AG04450 (cell line): Measurements from ENCODE around the gene IL1R2. TPM values are rescaled to one million over a fixed set of nuclear protein-coding genes. Genes with fewer than 3 reads are reported as not detected.

Experiments
- CTCF ChIA-PET: fragments of 300-600, 350-600 bp; formaldehyde crosslinking; extraction: SDS; loops from one replicate; lab custom pipeline; 2022; ENCODE audit warnings: antibody characterized with exemption, inconsistent platforms; lab: Charles Lee
- POLR2A ChIA-PET: fragments of 350-600 bp; formaldehyde crosslinking; extraction: SDS; loops from one replicate; lab custom pipeline; 2021; ENCODE audit warnings: antibody characterized with exemption, inconsistent platforms; lab: Yijun Ruan, JAX
- DNase-seq: peaks from one replicate; pipeline ENCODE4 v3.0.0-alpha.2; 2011; ENCODE audit warnings: low read depth, low spot score
- H3K27ac ChIP-seq: one replicate; pipeline ENCODE4 v1.5.1; 2012; ENCODE audit warnings: low read depth, low read length, control low read depth
- H3K27me3 ChIP-seq: one replicate; pipeline ENCODE4 v1.6.0; 2012; ENCODE audit warnings: low read length; ENCODE audit not compliant: control insufficient read depth, insufficient read depth
- H3K4me3 ChIP-seq: 2 replicates; pipeline ENCODE4 v1.5.1; 2011; ENCODE audit warnings: mild to moderate bottlenecking, low read depth, low read length, control low read depth
- H3K9me3 ChIP-seq: 2 replicates; pipeline ENCODE4 v1.5.1; 2012; ENCODE audit warnings: low read length; ENCODE audit not compliant: control insufficient read depth, insufficient read depth
- CTCF ChIP-seq: IDR thresholded peaks from 2 replicates; pipeline ENCODE4 v1.5.1; 2011; ENCODE audit warnings: low read depth, low read length, control low read depth, inconsistent platforms
- polyA plus RNA-seq: library from polyadenylated mRNA; depleted of rRNA; stranded (reverse); fragments of >200 nt; gene quantifications from 2 replicates; pipeline ENCODE4 v1.2.3, GENCODE V29; 2011

IL1R2 gene
- polyA plus RNA-seq, 1 experiment: 0.41 TPM

- Histone ChIP-seq H3K4me3 (no peak overlapping the region), H3K27ac (peak overlapping the region; percentile 23), H3K27me3 (no peaks in the 10 kb centered on the region), H3K9me3 (peaks cover 7% of the 10 kb centered on the region)
- POLR2A ChIA-PET: interaction anchor here (1.1 kb wide), 1 partner anchor 12 kb away, joined by 6 read pairs; no protein-coding TSS in a partner anchor
- CTCF ChIA-PET: no interaction called here
- peak; percentile 33 for DNase-seq
- TF ChIP-seq CTCF: no peak
These were observed 18.9 kb upstream of the IL1R2 start for GRCh38 chr2:101972621-101973434.

- no peak for TF ChIP-seq CTCF
- Histone ChIP-seq H3K27me3 (no peaks in the 10 kb centered on the region), H3K4me3 (no peak overlapping the region), H3K9me3 (peaks cover 4% of the 10 kb centered on the region; the same call in 1 of the 2 replicates), H3K27ac (peak overlapping the region; percentile 70)
- POLR2A ChIA-PET: no interaction called here
- DNase-seq: no peak
- CTCF ChIA-PET: interaction anchor here (0.7 kb wide), 1 partner anchor 10 kb away, joined by 3 read pairs; no protein-coding TSS in a partner anchor
These were observed 17.1 kb upstream of the IL1R2 start for GRCh38 chr2:101974663-101975062.

- POLR2A ChIA-PET: no interaction called here
- H3K4me3 ChIP-seq: no peak overlapping the region
- CTCF ChIA-PET: no interaction called here
- TF ChIP-seq CTCF: no peak
- peaks cover 4% of the 10 kb centered on the region; the same call in 1 of the 2 replicates for H3K9me3 ChIP-seq
- peak overlapping the region; percentile 70 for H3K27ac ChIP-seq
- DNase-seq: no peak
- no peaks in the 10 kb centered on the region for H3K27me3 ChIP-seq
These were observed 16.4 kb upstream of the IL1R2 start for GRCh38 chr2:101975171-101975870.

GRCh38 chr2:101976891-101977290 lies 14.9 kb upstream of the IL1R2 start:
- POLR2A ChIA-PET: no interaction called here
- H3K27me3 ChIP-seq: no peaks in the 10 kb centered on the region
- no peak overlapping the region for H3K27ac ChIP-seq
- TF ChIP-seq CTCF: no peak
- peaks cover under 1% of the 10 kb centered on the region; the same call in 1 of the 2 replicates for H3K9me3 ChIP-seq
- H3K4me3 ChIP-seq: no peak overlapping the region
- CTCF ChIA-PET: no interaction called here
- no peak for DNase-seq
